ENCODE data around the gene FBXO38.
A peak's percentile ranks its signal among the peaks of the same experiment; 100 is the strongest.
"Not testable (repeated sequence)": the region's sequence is repeated elsewhere in the genome, so short reads cannot be mapped to it uniquely, and the experiment has no call there.

Gene FBXO38

GRCh38 chr5:148433826-148434225 is 50.1 kb downstream of the FBXO38 start:
- DNase-seq (ENCODE audit: low read depth in 2 of 2), result no peak

GRCh38 chr5:148436029-148436428 is 52.3 kb downstream of the FBXO38 start:
- no peak for DNase-seq (ENCODE audit: low read depth in 2 of 2)

- no peak for DNase-seq (ENCODE audit: low read depth in 2 of 2)
These were observed 53.5 kb downstream of the FBXO38 start for GRCh38 chr5:148437249-148437648.

GRCh38 chr5:148438933-148439332 is 55.2 kb downstream of the FBXO38 start:
- DNase-seq (ENCODE audit: low read depth in 2 of 2), result no peak

- DNase-seq (ENCODE audit: low read depth in 2 of 2), result no peak
These were observed 59.5 kb downstream of the FBXO38 start for GRCh38 chr5:148443241-148443640.

- peak in 1 of 2 donors; percentile 40 for DNase-seq (ENCODE audit: low read depth in 2 of 2)
These were observed 60.2 kb downstream of the FBXO38 start for GRCh38 chr5:148443998-148444397.

- no peak for DNase-seq (ENCODE audit: low read depth in 2 of 2)
These were observed 61.8 kb downstream of the FBXO38 start for GRCh38 chr5:148445578-148445977.

- DNase-seq (ENCODE audit: low read depth in 2 of 2), result no peak
These were observed 62.9 kb downstream of the FBXO38 start for GRCh38 chr5:148446611-148447010.

GRCh38 chr5:148452499-148453193 is 68.9 kb downstream of the FBXO38 start:
- DNase-seq (ENCODE audit: low read depth in 2 of 2), result no peak

GRCh38 chr5:148454576-148454975 is 70.8 kb downstream of the FBXO38 start:
- DNase-seq (ENCODE audit: low read depth in 2 of 2), result no peak

- no peak for DNase-seq (ENCODE audit: low read depth in 2 of 2)
These were observed 71.4 kb downstream of the FBXO38 start for GRCh38 chr5:148455185-148455584.

GRCh38 chr5:148457183-148457620 is 73.4 kb downstream of the FBXO38 start:
- no peak for DNase-seq (ENCODE audit: low read depth in 2 of 2)

GRCh38 chr5:148458036-148458888 is 74.5 kb downstream of the FBXO38 start:
- no peak for DNase-seq (ENCODE audit: low read depth in 2 of 2)

GRCh38 chr5:148459669-148460068 is 75.9 kb downstream of the FBXO38 start:
- DNase-seq (ENCODE audit: low read depth in 2 of 2), result no peak

GRCh38 chr5:148465381-148466235 is 81.8 kb downstream of the FBXO38 start:
- DNase-seq (ENCODE audit: low read depth in 2 of 2), result no peak

GRCh38 chr5:148466236-148466580 is 82.5 kb downstream of the FBXO38 start:
- DNase-seq (ENCODE audit: low read depth in 2 of 2), result no peak

GRCh38 chr5:148467958-148468357 is 84.2 kb downstream of the FBXO38 start:
- no peak for DNase-seq (ENCODE audit: low read depth in 2 of 2)

- not testable (repeated sequence) for DNase-seq (ENCODE audit: low read depth in 2 of 2)
These were observed 85.0 kb downstream of the FBXO38 start for GRCh38 chr5:148468746-148469145.

GRCh38 chr5:148469501-148469935 is 85.8 kb downstream of the FBXO38 start:
- no peak for DNase-seq (ENCODE audit: low read depth in 2 of 2)

GRCh38 chr5:148471379-148471778 is 87.6 kb downstream of the FBXO38 start:
- DNase-seq (ENCODE audit: low read depth in 2 of 2), result no peak

GRCh38 chr5:148474025-148474511 is 90.3 kb downstream of the FBXO38 start:
- no peak for DNase-seq (ENCODE audit: low read depth in 2 of 2)

- no peak for DNase-seq (ENCODE audit: low read depth in 2 of 2)
These were observed 92.5 kb downstream of the FBXO38 start for GRCh38 chr5:148476302-148476701.
